GM12878 (cell line): Measurements from ENCODE around the gene CAPN14. TPM values are rescaled to one million over a fixed set of nuclear protein-coding genes. Genes with fewer than 3 reads are reported as not detected.

Source experiments
- GABPA ChIP-seq: IDR thresholded peaks from 2 replicates; pipeline ENCODE4 v1.6.1; 2014; ENCODE audit warnings: antibody characterized with exemption, low read depth, mild to moderate bottlenecking, inconsistent platforms
- HDAC2 ChIP-seq: fragments of 200-600 bp; sonication (generic); IDR thresholded peaks from 2 replicates; pipeline ENCODE4 v1.6.1; 2017
- KDM1A ChIP-seq: fragments of 200-600 bp; sonication (generic); IDR thresholded peaks from 2 replicates; pipeline ENCODE4 v1.6.1; 2016; ENCODE audit warnings: borderline replicate concordance
- MTA2 ChIP-seq: fragments of 450-650 bp; IDR thresholded peaks from 2 replicates; pipeline ENCODE4 v1.6.1; 2016; ENCODE audit warnings: low read depth, mild to moderate bottlenecking, moderate library complexity
- MTA3 ChIP-seq: IDR thresholded peaks from 2 replicates; pipeline ENCODE4 v1.6.1; 2012; ENCODE audit warnings: low read length, inconsistent platforms, borderline replicate concordance
- NFIC ChIP-seq: IDR thresholded peaks from 2 replicates; pipeline ENCODE4 v1.6.1; 2012; ENCODE audit warnings: low read depth, mild to moderate bottlenecking, inconsistent platforms, low read length, moderate library complexity
- NR2C1 ChIP-seq: fragments of 450-650 bp; IDR thresholded peaks from 2 replicates; pipeline ENCODE4 v1.6.1; 2017; ENCODE audit warnings: antibody characterized with exemption, mild to moderate bottlenecking, moderate library complexity
- PML ChIP-seq: IDR thresholded peaks from 2 replicates; pipeline ENCODE4 v1.6.1; 2012; ENCODE audit warnings: low read length, inconsistent platforms
- SMAD1 ChIP-seq: fragments of 450-650 bp; IDR thresholded peaks from 2 replicates; pipeline ENCODE4 v1.6.1; 2018; ENCODE audit warnings: mild to moderate bottlenecking, low read depth; ENCODE audit not compliant: partially characterized antibody
- SREBF1 ChIP-seq: IDR thresholded peaks from 2 replicates; pipeline ENCODE4 v1.6.1; 2012; ENCODE audit warnings: mild to moderate bottlenecking, low read length
- TCF7 ChIP-seq: IDR thresholded peaks from 2 replicates; pipeline ENCODE4 v1.6.1; 2014; ENCODE audit warnings: antibody characterized with exemption, borderline replicate concordance
- ZNF207 ChIP-seq: fragments of 450-650 bp; IDR thresholded peaks from 2 replicates; pipeline ENCODE4 v1.6.1; 2014; ENCODE audit warnings: antibody characterized with exemption, mild to moderate bottlenecking, borderline replicate concordance
- polyA plus RNA-seq, 11 experiments: library from polyadenylated mRNA; depleted of rRNA in 4 of 11; unstranded in 6 of 11; stranded (reverse) in 5 of 11; fragments of >200 nt; fragmentation: Nextera tagmentation in 4 of 11; fragmentation: Illumina TruSeq in 1 of 11; extraction: Ambion mirVana in 4 of 11; extraction: Trizol in 1 of 11; gene quantifications; 1 replicate in 1 of 11; 2 replicates in 10 of 11; pipeline versions ENCODE4 v1.2.1 to v1.2.3, GENCODE V29; 2011 to 2016; ENCODE audit warnings: inconsistent platforms in 2 of 11, missing spikeins in 2 of 11, low read depth in 1 of 11
- total RNA-seq, 4 experiments: library from RNA; depleted of rRNA in 3 of 4; stranded (reverse); fragments of >200 nt in 3 of 4; fragmentation: Illumina TruSeq in 1 of 4; extraction: Trizol in 1 of 4; gene quantifications; 2 replicates each; pipeline versions ENCODE4 v1.2.1 to v1.2.3, GENCODE V29; 2013 to 2021
- TF ChIP-seq, protein P1 (sequence below): fragments of 450-650 bp; IDR thresholded peaks from 2 replicates; pipeline ENCODE4 v1.6.1; 2018; ENCODE audit warnings: borderline replicate concordance, mild to moderate bottlenecking; ENCODE audit not compliant: partially characterized antibody
- TF ChIP-seq, protein P2 (sequence below): fragments of 450-650 bp; IDR thresholded peaks from 2 replicates; pipeline ENCODE4 v1.6.1; 2017; ENCODE audit warnings: low read depth, mild to moderate bottlenecking, moderate library complexity
- TF ChIP-seq, protein P3 (sequence below): fragments of 150-350 bp; IDR thresholded peaks from 2 replicates; pipeline ENCODE4 v1.6.1; 2014; ENCODE audit warnings: mild to moderate bottlenecking, low read depth, low read length
- TF ChIP-seq, protein P4 (sequence below): fragments of 450-650 bp; IDR thresholded peaks from 2 replicates; pipeline ENCODE4 v1.6.1; 2016; ENCODE audit warnings: mild to moderate bottlenecking
- TF ChIP-seq, protein P5 (sequence below): fragments of 450-650 bp; formaldehyde crosslinking; IDR thresholded peaks from 2 replicates; pipeline ENCODE4 v1.5.0; 2022; ENCODE audit warnings: mild to moderate bottlenecking, missing genetic modification characterization

CAPN14 gene
- total and polyA plus RNA-seq, 10 of the 15 experiments (the other 5 are each of a cell fraction or from before 2014, with no cell fraction given), result 0.08 to 1.5 (median 1.1) TPM

DNA sequence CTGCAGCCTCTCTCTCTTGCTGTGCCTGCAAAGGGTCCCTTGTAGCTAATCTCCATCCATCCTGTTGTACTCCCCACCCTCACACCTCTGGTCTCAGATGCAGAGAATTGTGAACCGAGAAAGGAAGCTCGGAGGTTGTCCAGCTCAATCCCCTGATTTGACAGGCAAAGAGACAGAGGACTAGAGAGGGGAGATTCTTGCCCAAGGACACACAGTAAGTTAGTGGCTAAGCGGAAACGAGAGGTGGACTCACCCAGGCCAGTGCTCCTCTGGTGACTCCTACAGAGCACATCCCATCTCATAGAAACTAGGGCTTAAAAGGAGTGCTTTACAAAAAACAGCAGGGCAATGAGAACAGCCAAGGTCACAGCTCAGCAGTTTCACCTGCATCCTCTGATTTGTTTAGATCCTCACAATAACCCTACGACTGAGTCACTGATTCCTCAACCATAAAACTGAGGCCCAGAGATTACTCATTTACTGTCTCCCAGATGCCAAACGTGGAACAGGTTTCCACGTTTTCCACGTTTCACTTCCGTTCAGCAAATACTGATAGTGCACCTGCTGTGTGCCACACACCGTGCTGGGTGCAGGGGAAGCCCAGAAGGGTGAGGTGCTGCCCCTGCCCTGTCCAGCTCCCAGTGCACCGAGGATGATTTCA is 38.7 kb upstream of the CAPN14 start (continued):
- TF ChIP-seq, protein P1, sequence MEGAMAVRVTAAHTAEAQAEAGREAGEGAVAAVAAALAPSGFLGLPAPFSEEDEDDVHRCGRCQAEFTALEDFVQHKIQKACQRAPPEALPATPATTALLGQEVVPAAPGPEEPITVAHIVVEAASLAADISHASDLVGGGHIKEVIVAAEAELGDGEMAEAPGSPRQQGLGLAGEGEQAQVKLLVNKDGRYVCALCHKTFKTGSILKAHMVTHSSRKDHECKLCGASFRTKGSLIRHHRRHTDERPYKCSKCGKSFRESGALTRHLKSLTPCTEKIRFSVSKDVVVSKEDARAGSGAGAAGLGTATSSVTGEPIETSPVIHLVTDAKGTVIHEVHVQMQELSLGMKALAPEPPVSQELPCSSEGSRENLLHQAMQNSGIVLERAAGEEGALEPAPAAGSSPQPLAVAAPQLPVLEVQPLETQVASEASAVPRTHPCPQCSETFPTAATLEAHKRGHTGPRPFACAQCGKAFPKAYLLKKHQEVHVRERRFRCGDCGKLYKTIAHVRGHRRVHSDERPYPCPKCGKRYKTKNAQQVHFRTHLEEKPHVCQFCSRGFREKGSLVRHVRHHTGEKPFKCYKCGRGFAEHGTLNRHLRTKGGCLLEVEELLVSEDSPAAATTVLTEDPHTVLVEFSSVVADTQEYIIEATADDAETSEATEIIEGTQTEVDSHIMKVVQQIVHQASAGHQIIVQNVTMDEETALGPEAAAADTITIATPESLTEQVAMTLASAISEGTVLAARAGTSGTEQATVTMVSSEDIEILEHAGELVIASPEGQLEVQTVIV, result no peak
- TF ChIP-seq MTA3 (peak; percentile 71; the same call in 1 of the 2 replicates), KDM1A (no peak), GABPA (0 out of 2 replicates have a peak, but pooled peaks have one; percentile 26), PML (no peak), SREBF1 (no peak), ZNF207 (no peak), NR2C1 (no peak), NFIC (peak; percentile 95), HDAC2 (no peak), TCF7 (no peak), MTA2 (peak; percentile 50), SMAD1 (no peak)
- TF ChIP-seq, protein P2, sequence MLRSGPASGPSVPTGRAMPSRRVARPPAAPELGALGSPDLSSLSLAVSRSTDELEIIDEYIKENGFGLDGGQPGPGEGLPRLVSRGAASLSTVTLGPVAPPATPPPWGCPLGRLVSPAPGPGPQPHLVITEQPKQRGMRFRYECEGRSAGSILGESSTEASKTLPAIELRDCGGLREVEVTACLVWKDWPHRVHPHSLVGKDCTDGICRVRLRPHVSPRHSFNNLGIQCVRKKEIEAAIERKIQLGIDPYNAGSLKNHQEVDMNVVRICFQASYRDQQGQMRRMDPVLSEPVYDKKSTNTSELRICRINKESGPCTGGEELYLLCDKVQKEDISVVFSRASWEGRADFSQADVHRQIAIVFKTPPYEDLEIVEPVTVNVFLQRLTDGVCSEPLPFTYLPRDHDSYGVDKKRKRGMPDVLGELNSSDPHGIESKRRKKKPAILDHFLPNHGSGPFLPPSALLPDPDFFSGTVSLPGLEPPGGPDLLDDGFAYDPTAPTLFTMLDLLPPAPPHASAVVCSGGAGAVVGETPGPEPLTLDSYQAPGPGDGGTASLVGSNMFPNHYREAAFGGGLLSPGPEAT, result peak; percentile 65; the same call in 1 of the 2 replicates
- TF ChIP-seq, protein P3, sequence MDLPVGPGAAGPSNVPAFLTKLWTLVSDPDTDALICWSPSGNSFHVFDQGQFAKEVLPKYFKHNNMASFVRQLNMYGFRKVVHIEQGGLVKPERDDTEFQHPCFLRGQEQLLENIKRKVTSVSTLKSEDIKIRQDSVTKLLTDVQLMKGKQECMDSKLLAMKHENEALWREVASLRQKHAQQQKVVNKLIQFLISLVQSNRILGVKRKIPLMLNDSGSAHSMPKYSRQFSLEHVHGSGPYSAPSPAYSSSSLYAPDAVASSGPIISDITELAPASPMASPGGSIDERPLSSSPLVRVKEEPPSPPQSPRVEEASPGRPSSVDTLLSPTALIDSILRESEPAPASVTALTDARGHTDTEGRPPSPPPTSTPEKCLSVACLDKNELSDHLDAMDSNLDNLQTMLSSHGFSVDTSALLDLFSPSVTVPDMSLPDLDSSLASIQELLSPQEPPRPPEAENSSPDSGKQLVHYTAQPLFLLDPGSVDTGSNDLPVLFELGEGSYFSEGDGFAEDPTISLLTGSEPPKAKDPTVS, result no peak
- TF ChIP-seq, protein P4, sequence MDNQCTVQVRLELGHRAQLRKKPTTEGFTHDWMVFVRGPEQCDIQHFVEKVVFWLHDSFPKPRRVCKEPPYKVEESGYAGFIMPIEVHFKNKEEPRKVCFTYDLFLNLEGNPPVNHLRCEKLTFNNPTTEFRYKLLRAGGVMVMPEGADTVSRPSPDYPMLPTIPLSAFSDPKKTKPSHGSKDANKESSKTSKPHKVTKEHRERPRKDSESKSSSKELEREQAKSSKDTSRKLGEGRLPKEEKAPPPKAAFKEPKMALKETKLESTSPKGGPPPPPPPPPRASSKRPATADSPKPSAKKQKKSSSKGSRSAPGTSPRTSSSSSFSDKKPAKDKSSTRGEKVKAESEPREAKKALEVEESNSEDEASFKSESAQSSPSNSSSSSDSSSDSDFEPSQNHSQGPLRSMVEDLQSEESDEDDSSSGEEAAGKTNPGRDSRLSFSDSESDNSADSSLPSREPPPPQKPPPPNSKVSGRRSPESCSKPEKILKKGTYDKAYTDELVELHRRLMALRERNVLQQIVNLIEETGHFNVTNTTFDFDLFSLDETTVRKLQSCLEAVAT, result no peak
- TF ChIP-seq, protein P5, sequence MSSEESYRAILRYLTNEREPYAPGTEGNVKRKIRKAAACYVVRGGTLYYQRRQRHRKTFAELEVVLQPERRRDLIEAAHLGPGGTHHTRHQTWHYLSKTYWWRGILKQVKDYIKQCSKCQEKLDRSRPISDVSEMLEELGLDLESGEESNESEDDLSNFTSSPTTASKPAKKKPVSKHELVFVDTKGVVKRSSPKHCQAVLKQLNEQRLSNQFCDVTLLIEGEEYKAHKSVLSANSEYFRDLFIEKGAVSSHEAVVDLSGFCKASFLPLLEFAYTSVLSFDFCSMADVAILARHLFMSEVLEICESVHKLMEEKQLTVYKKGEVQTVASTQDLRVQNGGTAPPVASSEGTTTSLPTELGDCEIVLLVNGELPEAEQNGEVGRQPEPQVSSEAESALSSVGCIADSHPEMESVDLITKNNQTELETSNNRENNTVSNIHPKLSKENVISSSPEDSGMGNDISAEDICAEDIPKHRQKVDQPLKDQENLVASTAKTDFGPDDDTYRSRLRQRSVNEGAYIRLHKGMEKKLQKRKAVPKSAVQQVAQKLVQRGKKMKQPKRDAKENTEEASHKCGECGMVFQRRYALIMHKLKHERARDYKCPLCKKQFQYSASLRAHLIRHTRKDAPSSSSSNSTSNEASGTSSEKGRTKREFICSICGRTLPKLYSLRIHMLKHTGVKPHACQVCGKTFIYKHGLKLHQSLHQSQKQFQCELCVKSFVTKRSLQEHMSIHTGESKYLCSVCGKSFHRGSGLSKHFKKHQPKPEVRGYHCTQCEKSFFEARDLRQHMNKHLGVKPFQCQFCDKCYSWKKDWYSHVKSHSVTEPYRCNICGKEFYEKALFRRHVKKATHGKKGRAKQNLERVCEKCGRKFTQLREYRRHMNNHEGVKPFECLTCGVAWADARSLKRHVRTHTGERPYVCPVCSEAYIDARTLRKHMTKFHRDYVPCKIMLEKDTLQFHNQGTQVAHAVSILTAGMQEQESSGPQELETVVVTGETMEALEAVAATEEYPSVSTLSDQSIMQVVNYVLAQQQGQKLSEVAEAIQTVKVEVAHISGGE (CRISPR knock-in tag), result no peak
